A549 (cell line): ENCODE data around the gene CX3CL1. TPM values are rescaled to one million over a fixed set of nuclear protein-coding genes. Genes with fewer than 3 reads are reported as not detected.

Experiments
- ATAC-seq, 2 experiments: fragments of 200-7000 bp in 1 of 2; fragments of >200 bp in 1 of 2; cut with Nextera tagmentation in 1 of 2; cut with Tn5 transposase in 1 of 2; 3 replicates each; pipeline versions ENCODE4 v1.8.0 to v1.9.1; 2018 to 2020; ENCODE audit warnings: mild to moderate bottlenecking in 1 of 2, moderate library complexity in 1 of 2
- CTCF ChIA-PET: fragments of 300-600 bp; sonication (Branson Sonifier 250); formaldehyde crosslinking; extraction: SDS; loops from one replicate; lab custom pipeline; 2021; ENCODE audit warnings: antibody characterized with exemption, inconsistent platforms; lab: Yijun Ruan, JAX
- POLR2A ChIA-PET: fragments of 350-600 bp; formaldehyde crosslinking; extraction: SDS; loops from one replicate; lab custom pipeline; 2021; ENCODE audit warnings: antibody characterized with exemption, inconsistent platforms; lab: Yijun Ruan, JAX
- DNase-seq, 2 experiments: peaks; one replicate each; pipeline versions ENCODE4 v3.0.0 to v3.0.0-alpha.2; 2011 to 2016; ENCODE audit warnings: low read depth in 1 of 2, low spot score in 1 of 2
- FAIRE-seq: peaks from 2 replicates; lab custom pipeline; 2011; peaks lifted over from hg19 to GRCh38; lab: Jason Lieb, UNC
- H3K27ac ChIP-seq, 2 experiments: fragments of >200 bp; sonication (Bioruptor Twin); formaldehyde crosslinking; 3 replicates each; pipeline ENCODE4 v1.5.1; 2016 to 2017
- H3K4me1 ChIP-seq: fragments of >200 bp; sonication (Bioruptor Twin); formaldehyde crosslinking; 3 replicates; pipeline ENCODE4 v1.6.1; 2016
- H3K4me2 ChIP-seq: fragments of >200 bp; sonication (Bioruptor Twin); formaldehyde crosslinking; 3 replicates; pipeline ENCODE4 v1.6.1; 2016
- H3K4me3 ChIP-seq: fragments of >200 bp; sonication (Bioruptor Twin); formaldehyde crosslinking; 3 replicates; pipeline ENCODE4 v1.5.1; 2016
- H3K9me3 ChIP-seq: fragments of >200 bp; sonication (Bioruptor Twin); formaldehyde crosslinking; 3 replicates; pipeline ENCODE4 v1.6.1; 2016
- CBX8 ChIP-seq: fragments of 200-600 bp; sonication (generic); IDR thresholded peaks from 2 replicates; pipeline ENCODE4 v1.6.1; 2016
- CHD2 ChIP-seq: fragments of 150-350 bp; IDR thresholded peaks from 2 replicates; pipeline ENCODE4 v1.6.1; 2014; ENCODE audit warnings: low read length; ENCODE audit not compliant: partially characterized antibody
- CHD4 ChIP-seq: fragments of 200-600 bp; sonication (generic); IDR thresholded peaks from 2 replicates; pipeline ENCODE4 v1.6.1; 2016; ENCODE audit warnings: antibody characterized with exemption, mild to moderate bottlenecking, borderline replicate concordance
- EHF ChIP-seq: fragments of 250-450 bp; sonication (Bioruptor Pico); IDR thresholded peaks from 2 replicates; pipeline ENCODE4 v1.5.0; 2020; ENCODE audit warnings: mild to moderate bottlenecking
- ESRRA ChIP-seq: fragments of 150-350 bp; IDR thresholded peaks from 2 replicates; pipeline ENCODE4 v1.6.1; 2014; ENCODE audit warnings: mild to moderate bottlenecking, low read length, borderline replicate concordance
- FOSB ChIP-seq: fragments of 250-450 bp; sonication (Bioruptor Pico); IDR thresholded peaks from 2 replicates; pipeline ENCODE4 v1.5.0; 2020; ENCODE audit warnings: mild to moderate bottlenecking, moderate library complexity
- HOXA7 ChIP-seq: fragments of 250-450 bp; sonication (Bioruptor Pico); IDR thresholded peaks from 2 replicates; pipeline ENCODE4 v1.5.0; 2020; ENCODE audit warnings: mild to moderate bottlenecking, moderate library complexity
- HOXB13 ChIP-seq: fragments of 250-450 bp; sonication (Bioruptor Pico); IDR thresholded peaks from 2 replicates; pipeline ENCODE4 v1.5.0; 2020; ENCODE audit warnings: low read depth, mild to moderate bottlenecking, moderate library complexity
- HOXB5 ChIP-seq: fragments of 250-450 bp; sonication (Bioruptor Pico); IDR thresholded peaks from 2 replicates; pipeline ENCODE4 v1.5.0; 2020; ENCODE audit warnings: mild to moderate bottlenecking, moderate library complexity
- JUNB ChIP-seq: fragments of >200 bp; sonication (Bioruptor Twin); formaldehyde crosslinking; IDR thresholded peaks from 2 replicates; pipeline ENCODE4 v1.6.1; 2016
- KDM1A ChIP-seq: fragments of 200-600 bp; sonication (generic); IDR thresholded peaks from 2 replicates; pipeline ENCODE4 v1.6.1; 2016; ENCODE audit warnings: low read depth, mild to moderate bottlenecking
- KDM5A ChIP-seq: fragments of 200-600 bp; sonication (generic); IDR thresholded peaks from 2 replicates; pipeline ENCODE4 v1.6.1; 2016; ENCODE audit warnings: antibody characterized with exemption, mild to moderate bottlenecking
- MAZ ChIP-seq: fragments of 150-350 bp; IDR thresholded peaks from 2 replicates; pipeline ENCODE4 v1.6.1; 2014; ENCODE audit warnings: antibody characterized with exemption, low read depth, low read length, borderline replicate concordance
- MYC ChIP-seq: IDR thresholded peaks from 2 replicates; pipeline ENCODE4 v1.6.1; 2012; ENCODE audit warnings: mild to moderate bottlenecking, inconsistent platforms, low read length, improper control_type of control experiment, borderline replicate concordance
- NPAS2 ChIP-seq: fragments of 250-450 bp; sonication (Bioruptor Pico); IDR thresholded peaks from 2 replicates; pipeline ENCODE4 v1.8.0; 2022; ENCODE audit warnings: mild to moderate bottlenecking, moderate library complexity, borderline replicate concordance
- NR3C1 ChIP-seq: fragments of >200 bp; sonication (Bioruptor Twin); formaldehyde crosslinking; IDR thresholded peaks from 3 replicates; pipeline ENCODE4 v1.6.1; 2017
- POLR2A ChIP-seq: IDR thresholded peaks from 2 replicates; pipeline ENCODE4 v1.6.1; 2012; ENCODE audit warnings: mild to moderate bottlenecking, low read length
- RAD21 ChIP-seq, 2 experiments: fragments of >200 bp in 1 of 2; sonication (Bioruptor Twin) in 1 of 2; formaldehyde crosslinking in 1 of 2; IDR thresholded peaks in 1 of 2; conservative IDR thresholded peaks in 1 of 2; 2 replicates in 1 of 2; 3 replicates in 1 of 2; pipeline ENCODE4 v1.6.1; 2012 to 2018; ENCODE audit warnings: inconsistent platforms in 1 of 2
- RARB ChIP-seq: fragments of 250-450 bp; sonication (Bioruptor Pico); IDR thresholded peaks from 2 replicates; pipeline ENCODE4 v1.8.0; 2021; ENCODE audit warnings: mild to moderate bottlenecking, moderate library complexity
- RCOR1 ChIP-seq: fragments of 150-350 bp; IDR thresholded peaks from 2 replicates; pipeline ENCODE4 v1.6.1; 2014; ENCODE audit warnings: antibody characterized with exemption, low read length, low read depth
- RFX5 ChIP-seq: fragments of 450-650 bp; IDR thresholded peaks from 2 replicates; pipeline ENCODE4 v1.7.1; 2014; ENCODE audit warnings: antibody characterized with exemption, mild to moderate bottlenecking, moderate library complexity
- RNF2 ChIP-seq: fragments of 200-600 bp; sonication (generic); IDR thresholded peaks from 2 replicates; pipeline ENCODE4 v1.6.1; 2016; ENCODE audit warnings: low read depth, mild to moderate bottlenecking, antibody characterized with exemption, moderate library complexity, borderline replicate concordance
- USF2 ChIP-seq: fragments of 450-650 bp; IDR thresholded peaks from 2 replicates; pipeline ENCODE4 v1.6.1; 2014; ENCODE audit warnings: antibody characterized with exemption
- ZNF302 ChIP-seq: fragments of 250-450 bp; sonication (Bioruptor Pico); IDR thresholded peaks from 2 replicates; pipeline ENCODE4 v1.9.0; 2021; ENCODE audit warnings: inconsistent platforms, mild to moderate bottlenecking, moderate library complexity
- WGBS: methylation state at CpG from one replicate; pipeline ENCODE4 v1.1.6; 2017; ENCODE audit errors: missing lambda C conversion rate; 5-methylcytosine and 5-hydroxymethylcytosine counted together
- polyA plus RNA-seq, 4 experiments: library from polyadenylated mRNA; depleted of rRNA in 3 of 4; stranded (reverse); fragments of >200 nt; fragmentation: RNase III in 1 of 4; extraction: RNeasy Plus Mini Kit Qiagen cat#74134 plus additional on column Dnase treatment in 1 of 4; gene quantifications; 2 replicates in 3 of 4; 3 replicates in 1 of 4; pipeline ENCODE4 v1.2.3, GENCODE V29; 2011 to 2017
- TF ChIP-seq, protein P1 (sequence below): IDR thresholded peaks from 2 replicates; pipeline ENCODE4 v1.6.1; 2012
- TF ChIP-seq, protein P2 (sequence below): fragments of >200 bp; sonication (Bioruptor Twin); formaldehyde crosslinking; IDR thresholded peaks from 3 replicates; pipeline ENCODE4 v1.5.1; 2016

CX3CL1 gene
- polyA plus RNA-seq, 2 of the 4 experiments (the other 2 are of a cell fraction), result 0.08 to 0.10 TPM

DNA sequence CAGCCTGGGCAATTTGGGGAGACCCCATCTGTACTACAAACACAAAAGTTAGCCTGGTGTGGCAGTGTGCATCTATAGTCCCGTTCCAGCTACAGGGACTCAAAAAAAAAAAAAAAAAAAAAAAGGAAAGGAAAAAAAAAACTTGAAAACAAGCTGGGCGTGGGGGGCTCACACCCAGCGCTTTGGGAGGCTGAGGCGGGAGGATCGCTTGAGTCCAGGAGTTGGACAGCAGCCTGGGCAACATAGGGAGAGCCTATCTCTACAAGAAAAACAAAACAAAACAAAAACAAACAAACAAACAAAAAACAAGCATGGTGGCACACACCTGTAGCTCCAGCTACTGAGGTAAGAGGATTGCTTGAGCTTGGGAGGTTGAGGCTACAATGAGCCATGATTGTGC is 19.4 kb downstream of the CX3CL1 start:
- Histone ChIP-seq H3K4me3 (no peak overlapping the region), H3K4me1 (peaks cover 11% of the 10 kb centered on the region), H3K27ac (no peak overlapping the region), H3K9me3 (no peaks in the 10 kb centered on the region), H3K4me2 (no peak overlapping the region)
- FAIRE-seq, result no peak
- no peak for DNase-seq
- no peak for TF ChIP-seq FOSB (CRISPR knock-in tag)
- TF ChIP-seq CHD4, result no peak
- no peak for TF ChIP-seq RFX5
- TF ChIP-seq HOXA7 (CRISPR knock-in tag), result no peak
- TF ChIP-seq POLR2A, result no peak
- TF ChIP-seq MYC, result no peak
- no peak for TF ChIP-seq CHD2
- TF ChIP-seq, protein P1, sequence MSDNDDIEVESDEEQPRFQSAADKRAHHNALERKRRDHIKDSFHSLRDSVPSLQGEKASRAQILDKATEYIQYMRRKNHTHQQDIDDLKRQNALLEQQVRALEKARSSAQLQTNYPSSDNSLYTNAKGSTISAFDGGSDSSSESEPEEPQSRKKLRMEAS, result no peak
- no peak for TF ChIP-seq JUNB
- TF ChIP-seq RCOR1, result no peak
- no peak for TF ChIP-seq KDM5A
- TF ChIP-seq ESRRA, result no peak
- TF ChIP-seq, protein P2, sequence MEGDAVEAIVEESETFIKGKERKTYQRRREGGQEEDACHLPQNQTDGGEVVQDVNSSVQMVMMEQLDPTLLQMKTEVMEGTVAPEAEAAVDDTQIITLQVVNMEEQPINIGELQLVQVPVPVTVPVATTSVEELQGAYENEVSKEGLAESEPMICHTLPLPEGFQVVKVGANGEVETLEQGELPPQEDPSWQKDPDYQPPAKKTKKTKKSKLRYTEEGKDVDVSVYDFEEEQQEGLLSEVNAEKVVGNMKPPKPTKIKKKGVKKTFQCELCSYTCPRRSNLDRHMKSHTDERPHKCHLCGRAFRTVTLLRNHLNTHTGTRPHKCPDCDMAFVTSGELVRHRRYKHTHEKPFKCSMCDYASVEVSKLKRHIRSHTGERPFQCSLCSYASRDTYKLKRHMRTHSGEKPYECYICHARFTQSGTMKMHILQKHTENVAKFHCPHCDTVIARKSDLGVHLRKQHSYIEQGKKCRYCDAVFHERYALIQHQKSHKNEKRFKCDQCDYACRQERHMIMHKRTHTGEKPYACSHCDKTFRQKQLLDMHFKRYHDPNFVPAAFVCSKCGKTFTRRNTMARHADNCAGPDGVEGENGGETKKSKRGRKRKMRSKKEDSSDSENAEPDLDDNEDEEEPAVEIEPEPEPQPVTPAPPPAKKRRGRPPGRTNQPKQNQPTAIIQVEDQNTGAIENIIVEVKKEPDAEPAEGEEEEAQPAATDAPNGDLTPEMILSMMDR, result no peak
- no peak for TF ChIP-seq HOXB5 (CRISPR knock-in tag)
- TF ChIP-seq RAD21 (conservative IDR thresholded peaks at IDR 0.05 in 1 of 2, IDR thresholded peaks at IDR 0.05 in 1 of 2), result no peak
- no peak for TF ChIP-seq KDM1A
- no peak for TF ChIP-seq ZNF302 (CRISPR knock-in tag)
- no peak for TF ChIP-seq USF2
- TF ChIP-seq RARB, result no peak
- ChIA-PET CTCF (interaction anchor here (0.8 to 3.2 kb wide), 6 partner anchors 9 to 91 kb away, joined by 3 to 14 read pairs (median 5); no protein-coding TSS in a partner anchor), POLR2A (interaction anchor here (0.6 to 0.7 kb wide), 2 partner anchors 10 to 71 kb away, joined by 3 to 7 read pairs; no protein-coding TSS in a partner anchor)
- 43% methylated on average over 5 of the region's 5 CpGs for WGBS
- ATAC-seq, result no peak

- no peak for FAIRE-seq
- no peak for ATAC-seq
- no peak overlapping the region for H3K4me3 ChIP-seq
- ChIA-PET CTCF (interaction anchor here (0.7 to 3.2 kb wide), 5 partner anchors 10 to 499 kb away, joined by 3 to 14 read pairs (median 5); no protein-coding TSS in a partner anchor), POLR2A (no interaction called here)
- no peak overlapping the region for H3K4me2 ChIP-seq
- DNase-seq, result no peak
- no peaks in the 10 kb centered on the region for H3K9me3 ChIP-seq
- TF ChIP-seq CBX8 (no peak), HOXB13 (CRISPR knock-in tag) (no peak), MAZ (no peak), RNF2 (no peak), NPAS2 (CRISPR knock-in tag) (no peak), EHF (no peak), RCOR1 (no peak), NR3C1 (no peak), HOXB5 (CRISPR knock-in tag) (no peak), MYC (no peak), ESRRA (no peak)
- TF ChIP-seq, all 56 proteins: peak for 0
- no peak overlapping the region for H3K27ac ChIP-seq
- 50% methylated on average over 1 of the region's 1 CpG for WGBS
- H3K4me1 ChIP-seq, result peaks cover 11% of the 10 kb centered on the region
Observed at GRCh38 chr16:57392694-57393093, 20.4 kb downstream of the CX3CL1 start.
